Endothelial cell of umbilical vein (primary cell): ENCODE measurements around the gene MIEF1. TPM values are rescaled to one million over a fixed set of nuclear protein-coding genes. Genes with fewer than 3 reads are reported as not detected.

Source experiments
- BruUV-seq: library from RNA; stranded (reverse); fragments of 400-500 nt; replicated peaks from 2 replicates; lab custom pipeline; 2021; lab: Mats Ljungman, UMichigan
- CTCF ChIA-PET: fragments of 300-600, 350-600 bp; sonication (Branson Sonifier 250); formaldehyde crosslinking; loops from one replicate; lab custom pipeline; 2021; ENCODE audit warnings: antibody characterized with exemption, inconsistent platforms; lab: Charles Lee
- POLR2A ChIA-PET: fragments of 300-600, 350-600 bp; sonication (Branson Sonifier 250); formaldehyde crosslinking; loops from one replicate; lab custom pipeline; 2021; ENCODE audit warnings: antibody characterized with exemption, inconsistent platforms; lab: Charles Lee
- DNase-seq: peaks from one replicate; pipeline ENCODE4 v3.0.0-alpha.2; 2011; ENCODE audit warnings: low read depth, low spot score
- FAIRE-seq: peaks from 2 replicates; lab custom pipeline; 2011; peaks lifted over from hg19 to GRCh38; lab: Jason Lieb, UNC
- H2AFZ ChIP-seq: 2 replicates; pipeline ENCODE4 v1.6.0; 2012; ENCODE audit warnings: low read depth, low read length, control low read depth, inconsistent platforms
- H3K27ac ChIP-seq: 2 replicates; pipeline ENCODE4 v1.5.1; 2011; ENCODE audit warnings: low read depth, mild to moderate bottlenecking, control low read depth, low read length, moderate library complexity; ENCODE audit not compliant: insufficient read depth
- H3K27me3 ChIP-seq, 2 experiments: 2 replicates each; pipeline versions ENCODE4 v1.6.0 to v1.6.1; 2011; ENCODE audit warnings: low read length in 2 of 2, mixed read lengths in 1 of 2; ENCODE audit not compliant: control insufficient read depth in 2 of 2, insufficient read depth in 2 of 2
- H3K36me3 ChIP-seq, 2 experiments: 2 replicates in 1 of 2; 3 replicates in 1 of 2; pipeline ENCODE4 v1.5.1; 2011; ENCODE audit warnings: low read length in 2 of 2, mild to moderate bottlenecking in 1 of 2, moderate library complexity in 1 of 2; ENCODE audit not compliant: control insufficient read depth in 2 of 2, insufficient read depth in 2 of 2; ENCODE audit errors: extremely low read depth in 1 of 2
- H3K4me1 ChIP-seq: 3 replicates; pipeline ENCODE4 v1.5.1; 2011; ENCODE audit warnings: mild to moderate bottlenecking, low read length; ENCODE audit not compliant: control insufficient read depth, insufficient read depth; ENCODE audit errors: extremely low read depth
- H3K4me2 ChIP-seq: 2 replicates; pipeline ENCODE4 v1.6.1; 2011; ENCODE audit warnings: low read length, control low read depth, mixed read lengths; ENCODE audit not compliant: insufficient read depth
- H3K4me3 ChIP-seq, 3 experiments: fragments of 200-600 bp in 1 of 3; sonication (generic), shearing (Covaris generic) in 1 of 3; replicated peaks in 1 of 3; 2 replicates each; pipeline ENCODE4 v1.5.1; 2011 to 2016; ENCODE audit warnings: control low read depth in 3 of 3, low read length in 3 of 3, mild to moderate bottlenecking in 2 of 3, inconsistent platforms in 1 of 3, low read depth in 1 of 3, moderate library complexity in 1 of 3; ENCODE audit not compliant: insufficient read depth in 1 of 3
- H3K79me2 ChIP-seq: 2 replicates; pipeline ENCODE4 v1.6.0; 2012; ENCODE audit warnings: low read length, inconsistent platforms; ENCODE audit not compliant: control insufficient read depth, insufficient read depth
- H3K9ac ChIP-seq: replicated peaks from 2 replicates; pipeline ENCODE3; 2011; ENCODE audit warnings: low read length, control low read depth; ENCODE audit not compliant: insufficient read depth; ENCODE audit errors: extremely low read depth
- H3K9me1 ChIP-seq: replicated peaks from 3 replicates; pipeline ENCODE4 v1.6.0; 2011; ENCODE audit warnings: mild to moderate bottlenecking, low read length; ENCODE audit not compliant: control insufficient read depth, insufficient read depth; ENCODE audit errors: extremely low read depth
- H3K9me3 ChIP-seq: replicated peaks from 2 replicates; pipeline ENCODE4 v1.5.1; 2012; ENCODE audit warnings: low read length, inconsistent platforms; ENCODE audit not compliant: control insufficient read depth, insufficient read depth
- H4K20me1 ChIP-seq: replicated peaks from 2 replicates; pipeline ENCODE3; 2011; ENCODE audit warnings: mild to moderate bottlenecking, low read length; ENCODE audit not compliant: control insufficient read depth, insufficient read depth; ENCODE audit errors: extremely low read depth
- EZH2 ChIP-seq: IDR thresholded peaks from 2 replicates; pipeline ENCODE4 v1.6.1; 2012; ENCODE audit warnings: borderline replicate concordance, low read depth, mild to moderate bottlenecking, moderate library complexity, low read length, inconsistent platforms; ENCODE audit not compliant: severe bottlenecking
- FOS ChIP-seq: IDR thresholded peaks from 2 replicates; pipeline ENCODE4 v1.6.1; 2011; ENCODE audit warnings: mild to moderate bottlenecking, low read length, moderate library complexity, borderline replicate concordance; ENCODE audit not compliant: insufficient read depth
- GATA2 ChIP-seq: IDR thresholded peaks from 2 replicates; pipeline ENCODE4 v1.7.0; 2011; ENCODE audit warnings: low read depth, mild to moderate bottlenecking, moderate library complexity, mixed read lengths, low read length; ENCODE audit not compliant: insufficient read length, insufficient read depth
- JUN ChIP-seq: IDR thresholded peaks from 2 replicates; pipeline ENCODE4 v1.6.1; 2011; ENCODE audit warnings: borderline replicate concordance, low read depth; ENCODE audit not compliant: insufficient read length, insufficient read depth
- MYC ChIP-seq: IDR thresholded peaks from one replicate; pipeline ENCODE4 v1.6.1; 2011; ENCODE audit warnings: mild to moderate bottlenecking, low read depth, low read length
- POLR2A ChIP-seq: IDR thresholded peaks from 2 replicates; pipeline ENCODE4 v1.6.1; 2012; ENCODE audit warnings: low read depth, mild to moderate bottlenecking, control low read depth, low read length
- POLR2AphosphoS5 ChIP-seq: IDR thresholded peaks from 2 replicates; pipeline ENCODE4 v1.6.1; 2012; ENCODE audit warnings: low read depth, mild to moderate bottlenecking, control low read depth, low read length, moderate library complexity; ENCODE audit not compliant: insufficient read depth
- dilution Hi-C: fragments of 300-500 bp; cut with MboI; formaldehyde crosslinking; loops from one replicate; pipeline ENCODE4 v1.15.0; 2019; ENCODE audit warnings: low sequenced_read_pairs; ENCODE audit not compliant: extremely low pct_ligation_motif_present
- intact Hi-C: fragments of 100-400 bp; cut with micrococcal nuclease; formaldehyde crosslinking; loops from one replicate; pipeline ENCODE4 v1.10.0; 2022
- polyA plus RNA-seq, 4 experiments: library from polyadenylated mRNA; depleted of rRNA in 3 of 4; stranded (reverse) in 3 of 4; unstranded in 1 of 4; fragments of >200 nt; gene quantifications; 2 replicates each; pipeline versions ENCODE4 v1.2.1 to v1.2.3, GENCODE V29; 2011 to 2012; ENCODE audit warnings: missing spikeins in 1 of 4
- total RNA-seq: library from RNA; stranded (reverse); gene quantifications from 2 replicates; pipeline ENCODE4 v1.2.3, GENCODE V29; 2021
- TF ChIP-seq, protein P1 (sequence below), 2 donors: IDR thresholded peaks; 1 replicate in 1 of 2; 2 replicates in 1 of 2; pipeline ENCODE4 v1.5.1; 2011; ENCODE audit warnings: low read length in 2 of 2, mild to moderate bottlenecking in 2 of 2, moderate library complexity in 2 of 2, control low read depth in 1 of 2, inconsistent platforms in 1 of 2, low read depth in 1 of 2; ENCODE audit not compliant: insufficient read depth in 1 of 2; ENCODE audit errors: extremely low read depth in 1 of 2
- TF ChIP-seq, protein P2 (sequence below): IDR thresholded peaks from 2 replicates; pipeline ENCODE4 v1.6.1; 2011; ENCODE audit not compliant: insufficient read depth, insufficient read length

MIEF1 gene
- total and polyA plus RNA-seq, 2 donors (not counting 3 experiments of a cell fraction or from before 2014, with no cell fraction given): 14.2 to 31.1 TPM

DNA sequence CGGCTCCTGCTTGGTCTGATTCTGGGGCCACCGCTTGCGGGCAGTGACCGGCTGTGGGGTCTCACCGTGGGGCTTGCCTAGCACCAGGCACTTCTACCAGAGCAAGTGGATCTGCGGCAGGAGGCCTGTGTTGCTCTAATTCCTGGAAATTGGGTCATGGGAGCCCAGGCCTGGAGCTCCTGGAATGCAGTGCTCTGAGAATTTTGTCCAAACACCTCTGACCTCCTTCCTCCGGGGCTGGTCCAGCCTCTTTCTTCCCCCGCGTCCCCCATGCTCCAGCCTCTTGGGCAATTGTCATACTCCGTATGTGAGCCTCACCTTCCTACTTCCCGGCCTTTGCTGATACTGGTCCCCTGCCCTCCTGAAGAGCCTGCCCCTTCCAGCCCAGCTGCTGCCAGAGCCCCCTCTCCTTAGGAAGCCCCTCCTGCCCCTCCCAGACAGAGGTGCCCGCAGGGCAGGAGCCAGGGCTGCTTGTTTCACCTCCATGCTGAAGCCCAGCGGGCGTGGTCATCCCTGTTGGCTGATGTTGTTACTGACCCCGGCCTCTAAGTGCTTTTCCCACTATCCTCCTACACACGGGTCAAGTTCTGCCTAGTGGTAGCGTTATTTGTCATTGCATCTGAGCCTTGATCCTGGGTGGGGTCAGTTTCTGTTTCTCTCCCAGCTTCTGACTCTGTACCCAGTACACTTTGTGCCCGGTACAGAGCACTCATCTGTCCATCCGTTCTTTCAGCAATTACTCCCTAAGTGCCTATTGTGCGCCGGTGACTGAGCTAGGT is 35.7 kb upstream of the MIEF1 start:
- Histone ChIP-seq H3K9ac (no peak overlapping the region), H3K27me3 (no peaks in the 10 kb centered on the region), H3K4me2 (no peak overlapping the region), H4K20me1 (no peaks in the 10 kb centered on the region), H3K4me1 (no peaks in the 10 kb centered on the region), H3K4me3 (no peak overlapping the region), H3K27ac (no peak overlapping the region), H3K9me1 (no peaks in the 10 kb centered on the region), H2AFZ (no peak overlapping the region), H3K9me3 (no peaks in the 10 kb centered on the region), H3K79me2 (no peaks in the 10 kb centered on the region), H3K36me3 (no peaks in the 10 kb centered on the region)
- CTCF ChIA-PET: interaction anchor here (1.0 to 1.4 kb wide), 2 partner anchors 9 to 16 kb away, joined by 3 read pairs; no protein-coding TSS in a partner anchor
- TF ChIP-seq POLR2AphosphoS5: no peak
- TF ChIP-seq FOS: no peak
- TF ChIP-seq, protein P1, sequence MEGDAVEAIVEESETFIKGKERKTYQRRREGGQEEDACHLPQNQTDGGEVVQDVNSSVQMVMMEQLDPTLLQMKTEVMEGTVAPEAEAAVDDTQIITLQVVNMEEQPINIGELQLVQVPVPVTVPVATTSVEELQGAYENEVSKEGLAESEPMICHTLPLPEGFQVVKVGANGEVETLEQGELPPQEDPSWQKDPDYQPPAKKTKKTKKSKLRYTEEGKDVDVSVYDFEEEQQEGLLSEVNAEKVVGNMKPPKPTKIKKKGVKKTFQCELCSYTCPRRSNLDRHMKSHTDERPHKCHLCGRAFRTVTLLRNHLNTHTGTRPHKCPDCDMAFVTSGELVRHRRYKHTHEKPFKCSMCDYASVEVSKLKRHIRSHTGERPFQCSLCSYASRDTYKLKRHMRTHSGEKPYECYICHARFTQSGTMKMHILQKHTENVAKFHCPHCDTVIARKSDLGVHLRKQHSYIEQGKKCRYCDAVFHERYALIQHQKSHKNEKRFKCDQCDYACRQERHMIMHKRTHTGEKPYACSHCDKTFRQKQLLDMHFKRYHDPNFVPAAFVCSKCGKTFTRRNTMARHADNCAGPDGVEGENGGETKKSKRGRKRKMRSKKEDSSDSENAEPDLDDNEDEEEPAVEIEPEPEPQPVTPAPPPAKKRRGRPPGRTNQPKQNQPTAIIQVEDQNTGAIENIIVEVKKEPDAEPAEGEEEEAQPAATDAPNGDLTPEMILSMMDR (IDR thresholded peaks at IDR 0.05; ENCODE audit: extremely low read depth in 1 of 2, insufficient read depth in 1 of 2, low read depth in 1 of 2, low read length in 2 of 2): no peak
- no peak for TF ChIP-seq MYC
- no peak for TF ChIP-seq JUN
- TF ChIP-seq, protein P2, sequence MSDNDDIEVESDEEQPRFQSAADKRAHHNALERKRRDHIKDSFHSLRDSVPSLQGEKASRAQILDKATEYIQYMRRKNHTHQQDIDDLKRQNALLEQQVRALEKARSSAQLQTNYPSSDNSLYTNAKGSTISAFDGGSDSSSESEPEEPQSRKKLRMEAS: no peak
- TF ChIP-seq EZH2: no peak
- TF ChIP-seq POLR2A: no peak
- no peak for TF ChIP-seq GATA2
- FAIRE-seq (no peak), DNase-seq (no peak)
- dilution Hi-C loops: no loop called here
- no TSS peak for BruUV-seq
- intact Hi-C loops: no loop called here
- POLR2A ChIA-PET: no interaction called here
